T-helper 1 cell treated with Interleukin-12 subunit alpha and Interleukin-12 subunit beta and Interleukin-4 antibody, amounts not matched to agents 30 μg/mL and 1 μg/mL, for 36 hours (primary cell): ENCODE measurements around the gene PTP4A2.

Source experiments
- H3K27ac Mint-ChIP-seq: one replicate; pipeline ENCODE4 v1.8.0; 2021; ENCODE audit warnings: mild to moderate bottlenecking, mixed read lengths
- H3K27me3 Mint-ChIP-seq: one replicate; pipeline ENCODE4 v1.8.0; 2021; ENCODE audit warnings: low read depth, mixed read lengths
- H3K36me3 Mint-ChIP-seq: one replicate; pipeline ENCODE4 v1.8.0; 2021; ENCODE audit warnings: low read depth, mixed read lengths
- H3K4me1 Mint-ChIP-seq: one replicate; pipeline ENCODE4 v1.8.0; 2021; ENCODE audit warnings: low read depth, mixed read lengths
- H3K4me3 Mint-ChIP-seq: one replicate; pipeline ENCODE4 v1.8.0; 2021; ENCODE audit warnings: mild to moderate bottlenecking, moderate library complexity, mixed read lengths
- H3K9me3 Mint-ChIP-seq: one replicate; pipeline ENCODE4 v1.8.0; 2021; ENCODE audit warnings: mixed read lengths

PTP4A2 gene

DNA sequence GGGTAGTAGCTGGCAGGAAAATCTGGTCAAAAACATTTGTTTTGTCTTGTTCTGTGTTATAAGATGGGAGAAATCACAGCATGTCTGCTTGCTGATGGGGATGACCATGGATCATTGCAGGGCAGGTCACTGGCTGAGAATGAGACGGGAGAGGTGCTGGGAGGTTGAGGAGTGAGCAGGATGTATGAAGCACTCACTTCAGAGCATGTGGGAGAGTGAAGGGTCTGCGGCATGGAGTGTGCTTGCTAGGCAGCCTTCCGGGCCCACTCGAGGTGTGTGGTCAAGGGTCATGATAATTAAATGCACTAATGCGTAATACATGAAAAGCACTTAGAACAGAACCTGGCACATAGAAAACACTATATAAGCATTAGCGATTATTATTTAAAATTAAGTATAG lies 80.3 kb downstream of the PTP4A2 start:
- Mint-ChIP-seq H3K36me3 (no peaks in the 10 kb centered on the region), H3K9me3 (no peaks in the 10 kb centered on the region), H3K27ac (no peak overlapping the region), H3K4me3 (no peak overlapping the region), H3K4me1 (no peaks in the 10 kb centered on the region), H3K27me3 (no peaks in the 10 kb centered on the region)
